GM13977 (cell line): ENCODE results near the gene LRRIQ4.

ENCODE experiments used
- DNase-seq: peaks from one replicate; pipeline ENCODE4 v3.0.0; 2012; ENCODE audit warnings: low spot score
- in situ Hi-C: fragments of 300-500 bp; cut with MboI; formaldehyde crosslinking; loops from one replicate; pipeline ENCODE4 v1.12.0; 2022; ENCODE audit warnings: low sequenced_read_pairs, low pct_unique_long_range_greater_than_20kb, mixed read lengths, inconsistent platforms; ENCODE audit not compliant: unreplicated experiment
- TF ChIP-seq, protein P1 (sequence below): IDR thresholded peaks from 2 replicates; pipeline ENCODE4 v1.5.1; 2012; ENCODE audit warnings: mild to moderate bottlenecking, control low read depth; ENCODE audit not compliant: insufficient read depth; ENCODE audit errors: extremely low read depth, missing control alignments

The LRRIQ4 gene

DNA sequence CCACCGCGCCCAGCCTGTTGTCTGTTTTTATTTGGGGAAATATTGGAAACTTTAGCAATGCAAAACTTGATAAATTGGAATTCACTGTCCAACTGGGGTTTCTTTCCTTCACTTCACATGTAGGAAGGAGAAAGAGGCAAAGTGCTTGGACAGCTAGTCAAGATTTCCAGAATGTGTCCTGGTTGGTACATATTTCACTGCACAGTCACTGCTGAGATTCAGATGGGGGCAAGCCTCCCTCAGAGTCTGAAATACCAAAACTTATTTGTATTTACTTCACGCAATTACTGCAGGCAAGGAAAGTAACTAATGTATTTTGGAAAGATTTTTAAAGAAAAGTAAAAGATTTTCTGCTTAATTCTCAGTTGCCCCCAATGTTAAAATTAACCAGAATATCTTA, 36.1 kb downstream of the LRRIQ4 start:
- TF ChIP-seq, protein P1, sequence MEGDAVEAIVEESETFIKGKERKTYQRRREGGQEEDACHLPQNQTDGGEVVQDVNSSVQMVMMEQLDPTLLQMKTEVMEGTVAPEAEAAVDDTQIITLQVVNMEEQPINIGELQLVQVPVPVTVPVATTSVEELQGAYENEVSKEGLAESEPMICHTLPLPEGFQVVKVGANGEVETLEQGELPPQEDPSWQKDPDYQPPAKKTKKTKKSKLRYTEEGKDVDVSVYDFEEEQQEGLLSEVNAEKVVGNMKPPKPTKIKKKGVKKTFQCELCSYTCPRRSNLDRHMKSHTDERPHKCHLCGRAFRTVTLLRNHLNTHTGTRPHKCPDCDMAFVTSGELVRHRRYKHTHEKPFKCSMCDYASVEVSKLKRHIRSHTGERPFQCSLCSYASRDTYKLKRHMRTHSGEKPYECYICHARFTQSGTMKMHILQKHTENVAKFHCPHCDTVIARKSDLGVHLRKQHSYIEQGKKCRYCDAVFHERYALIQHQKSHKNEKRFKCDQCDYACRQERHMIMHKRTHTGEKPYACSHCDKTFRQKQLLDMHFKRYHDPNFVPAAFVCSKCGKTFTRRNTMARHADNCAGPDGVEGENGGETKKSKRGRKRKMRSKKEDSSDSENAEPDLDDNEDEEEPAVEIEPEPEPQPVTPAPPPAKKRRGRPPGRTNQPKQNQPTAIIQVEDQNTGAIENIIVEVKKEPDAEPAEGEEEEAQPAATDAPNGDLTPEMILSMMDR = no peak
- no peak for DNase-seq
- in situ Hi-C loops = no loop called here

DNA sequence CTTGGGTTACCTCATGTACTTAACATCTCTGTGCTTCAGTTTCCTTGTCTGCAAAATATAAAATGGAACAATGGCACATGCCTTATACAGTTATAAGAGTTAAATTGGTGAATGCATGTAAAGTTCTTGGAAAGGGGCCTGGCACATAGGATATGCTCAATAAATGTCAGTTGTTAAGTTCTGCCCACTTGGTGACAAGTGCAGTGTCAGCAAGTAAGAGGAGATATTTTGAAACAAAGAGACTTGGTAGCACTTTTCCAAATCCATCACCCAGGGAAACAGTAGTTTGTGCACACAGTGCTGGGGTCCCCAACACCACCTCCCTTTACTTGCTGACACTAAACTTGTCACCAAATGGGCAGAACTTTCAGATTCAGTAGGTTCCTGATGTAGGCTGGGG, 37.9 kb downstream of the LRRIQ4 start:
- TF ChIP-seq, protein P1 = no peak
- in situ Hi-C loops = no loop called here
- DNase-seq = no peak

DNA sequence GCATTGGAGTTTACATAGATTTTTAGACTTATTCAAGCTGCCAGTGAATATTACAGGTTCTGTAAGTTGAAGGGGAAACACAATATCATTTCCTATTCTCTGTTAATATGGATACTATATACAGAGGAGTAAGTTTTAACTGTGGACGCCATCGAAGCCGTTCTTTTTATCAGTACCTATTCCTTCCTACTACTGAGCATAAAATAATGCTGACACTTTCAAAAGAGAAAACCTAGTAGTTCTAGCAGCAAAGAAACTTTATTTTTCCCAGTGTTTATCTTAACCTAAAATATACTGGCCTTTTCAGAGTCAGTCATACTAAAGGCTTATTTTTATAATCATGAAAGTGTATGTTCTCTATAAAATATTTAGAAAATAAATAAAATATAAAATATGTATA, 42.8 kb downstream of the LRRIQ4 start:
- DNase-seq = no peak
- in situ Hi-C loops = no loop called here
- TF ChIP-seq, protein P1 = no peak

DNA sequence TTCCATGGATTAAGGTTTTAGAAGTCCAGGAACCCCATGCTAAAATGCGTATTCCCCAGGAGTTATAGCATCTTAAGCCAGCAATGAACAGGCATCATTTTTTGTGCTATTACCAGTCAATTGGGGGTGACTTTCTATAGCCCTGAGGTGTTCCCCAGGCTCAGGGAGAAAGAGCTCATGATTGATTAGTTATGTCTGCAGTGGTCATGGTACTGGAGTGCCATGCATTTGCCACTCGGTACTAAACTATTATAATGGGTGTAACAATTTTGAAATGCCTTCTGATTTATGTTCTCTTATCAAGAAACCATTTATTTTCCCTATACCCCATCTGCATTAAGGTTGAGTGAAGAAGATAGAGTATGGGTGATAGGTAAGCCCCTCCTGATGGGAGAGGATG, 45.1 kb downstream of the LRRIQ4 start:
- TF ChIP-seq, protein P1 = no peak
- no peak for DNase-seq
- in situ Hi-C loops = no loop called here

DNA sequence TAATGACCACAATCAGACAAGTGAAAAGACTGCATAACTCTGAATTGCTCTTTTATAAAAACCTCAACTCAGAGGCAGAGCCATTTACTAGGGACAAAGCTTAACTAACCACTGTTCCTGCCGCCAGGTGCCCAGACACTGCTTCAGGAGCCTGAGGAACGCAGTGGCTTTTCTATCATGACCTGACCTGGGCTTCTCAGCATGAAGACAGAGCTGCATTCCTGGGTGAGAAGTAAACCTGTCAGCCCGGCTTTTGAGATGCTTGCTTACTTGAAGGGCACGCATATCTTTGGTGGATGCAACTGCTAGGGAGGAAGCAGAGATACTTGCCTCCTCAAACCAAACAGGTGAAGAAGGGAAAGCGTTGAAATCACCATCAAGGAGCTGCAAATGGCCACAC, 49.2 kb downstream of the LRRIQ4 start:
- TF ChIP-seq, protein P1 = no peak
- in situ Hi-C loops = no loop called here
- no peak for DNase-seq

DNA sequence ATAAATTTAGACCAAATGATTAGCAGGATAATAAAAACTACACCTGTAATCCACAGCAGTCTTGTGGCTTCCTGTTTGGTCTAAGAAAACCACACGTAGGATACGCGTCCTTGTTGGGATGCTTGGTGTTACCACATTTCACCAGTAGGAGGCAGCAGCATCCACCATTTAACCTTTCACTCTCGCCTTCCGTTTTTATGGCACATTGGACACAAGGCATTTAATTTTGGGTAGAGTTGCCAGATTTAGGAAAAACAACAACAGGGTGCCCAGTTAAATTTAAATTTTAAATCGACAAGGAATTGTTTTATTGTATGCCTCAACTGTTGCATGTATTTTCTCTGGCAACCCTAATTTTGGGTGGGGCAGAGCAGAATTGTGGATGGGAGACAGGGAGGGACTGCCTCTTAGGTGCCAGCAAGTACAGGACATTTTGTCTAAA, 50.8 kb downstream of the LRRIQ4 start:
- in situ Hi-C loops = no loop called here
- TF ChIP-seq, protein P1 = peak; percentile 86
- peak; percentile 51 for DNase-seq

DNA sequence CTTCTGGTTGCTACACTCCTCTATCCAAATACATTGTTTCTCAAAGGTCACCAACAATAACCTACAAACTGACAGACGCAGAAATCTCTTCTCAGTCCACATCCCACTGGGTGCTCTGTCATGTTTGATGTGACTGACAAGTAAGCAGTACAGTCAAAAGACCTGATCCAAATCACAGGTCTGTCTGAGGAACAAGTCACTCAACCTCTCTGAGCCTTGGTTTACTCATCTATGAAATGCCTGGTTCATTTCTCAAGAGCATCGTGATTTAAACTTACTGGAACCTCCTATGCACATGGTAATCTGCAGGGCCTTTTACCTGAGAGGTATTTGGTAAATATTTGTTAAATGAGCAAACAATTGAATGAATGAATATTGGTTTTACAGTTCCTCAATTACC, 51.6 kb downstream of the LRRIQ4 start:
- in situ Hi-C loops = no loop called here
- DNase-seq = no peak
- TF ChIP-seq, protein P1 = no peak
